ENCODE data around the gene NCOA4.
A peak's percentile ranks its signal among the peaks of the same experiment; 100 is the strongest.
"Not testable (repeated sequence)": the region's sequence is repeated elsewhere in the genome, so short reads cannot be mapped to it uniquely, and the experiment has no call there.

Gene NCOA4

DNA sequence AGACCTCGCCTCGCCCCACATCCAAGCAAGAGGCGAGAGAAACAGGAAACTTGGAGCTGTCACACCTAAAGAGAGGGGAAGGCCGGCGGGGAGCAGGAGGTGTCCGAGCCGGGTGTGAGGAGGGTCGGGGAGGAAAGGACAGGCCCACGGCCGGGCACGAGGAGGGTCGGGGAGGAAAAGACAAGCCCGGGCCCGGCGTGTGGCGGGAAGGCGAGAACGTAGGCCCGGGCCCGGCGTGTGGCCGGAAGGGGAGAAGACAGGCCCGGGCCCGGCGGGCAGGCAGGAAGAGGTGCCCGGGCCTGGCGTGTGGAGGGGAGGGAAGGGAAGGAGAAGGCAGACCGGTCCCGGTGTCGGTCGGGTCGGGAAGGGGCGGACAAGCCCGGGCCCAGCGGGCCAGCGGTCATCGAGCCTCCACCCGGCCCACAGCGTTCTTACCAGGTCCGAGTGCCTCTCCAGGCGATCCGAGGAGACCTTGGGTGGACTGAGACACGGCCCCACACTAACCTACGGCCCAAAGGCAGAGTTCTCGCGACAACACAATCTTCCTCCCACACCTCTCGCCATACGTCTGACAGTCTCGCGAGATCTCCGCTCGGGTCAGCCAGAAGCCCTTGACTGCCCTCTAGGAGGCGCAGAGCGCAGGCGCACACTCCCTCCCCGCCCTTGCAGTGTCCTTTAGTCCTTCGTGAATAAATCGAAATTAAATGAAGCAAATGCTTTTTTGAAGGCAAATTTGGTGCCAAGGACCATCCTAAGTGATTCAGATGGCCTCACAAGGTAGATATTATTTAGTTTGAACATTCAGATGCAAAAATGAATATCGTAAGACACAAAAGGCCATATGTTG is at the start of gene NCOA4:
TSS of gene NCOA4 (minus strand) at position 533 of the 847 bp plus-strand sequence. CDS start 13,943 bp downstream, outside the sequence.
- peak; percentile 92 to 94 for DNase-seq (ENCODE audit: low read depth in 2 of 2)

DNA sequence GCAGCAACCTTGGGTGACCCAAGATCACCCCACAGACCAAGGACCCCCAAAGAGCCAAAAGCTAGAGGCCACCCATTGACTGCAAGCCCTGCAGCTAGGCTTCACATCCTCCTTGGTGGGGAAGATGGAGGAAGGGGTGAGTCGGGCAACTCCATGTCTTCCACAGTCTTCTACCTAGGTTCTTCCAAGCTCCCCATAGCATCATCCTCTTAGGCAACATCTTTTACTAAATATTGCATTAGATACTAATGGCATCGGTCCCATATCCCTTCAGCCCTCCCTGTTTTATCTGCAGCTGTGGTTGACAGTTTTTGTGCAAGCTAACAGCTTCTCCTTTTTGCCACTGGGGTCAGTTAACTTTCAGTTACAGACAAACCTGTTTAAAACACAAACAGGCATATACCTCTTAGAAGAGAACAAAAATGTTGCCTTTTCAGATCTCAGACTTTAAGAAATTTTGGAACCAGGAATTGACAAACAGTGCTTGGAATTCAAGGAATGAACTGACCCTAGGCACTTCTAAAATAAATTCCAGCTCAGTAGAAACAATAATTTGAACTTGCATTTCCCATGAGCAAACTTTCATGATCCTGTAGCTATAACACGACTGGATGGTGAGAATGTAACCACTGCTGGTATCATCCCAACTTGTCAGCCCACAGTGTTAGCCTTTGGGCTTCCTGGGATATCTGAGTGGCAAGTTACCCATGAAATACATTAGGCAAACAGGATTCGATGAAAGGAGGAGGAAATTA is 49.6 kb upstream of the NCOA4 start:
- DNase-seq (ENCODE audit: low read depth in 2 of 2) = no peak

DNA sequence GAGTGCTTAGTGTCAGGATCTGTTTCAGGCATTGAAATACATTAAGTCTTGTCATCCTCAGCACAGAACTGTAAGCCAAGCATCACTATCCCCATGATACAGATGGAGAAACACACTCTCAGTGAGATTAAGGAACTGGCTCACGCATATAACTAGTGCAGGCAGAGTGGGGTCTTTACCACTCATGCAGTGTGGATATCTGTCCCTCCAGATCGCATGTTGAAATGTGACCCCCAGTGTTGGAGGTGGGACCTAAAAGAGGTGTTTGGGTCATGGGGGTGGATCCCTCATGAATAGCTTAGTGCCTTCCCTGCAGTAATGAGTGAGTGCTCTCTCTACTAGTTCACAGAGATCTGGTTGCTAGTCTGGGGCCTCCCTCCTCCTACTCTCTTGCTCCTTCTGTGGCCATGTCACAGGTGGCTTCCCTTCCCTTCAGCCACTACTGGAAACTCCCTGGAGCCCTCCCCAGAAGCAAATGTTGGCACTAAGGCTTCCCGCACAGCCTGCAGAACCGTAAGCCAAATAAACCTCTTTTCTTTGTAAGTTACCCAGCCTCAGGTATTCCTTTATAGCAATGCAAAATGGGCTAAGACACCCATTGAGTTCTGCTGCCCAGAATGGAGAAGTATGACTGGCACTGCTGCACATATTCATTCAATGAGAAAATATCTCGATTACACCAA is 47.4 kb upstream of the NCOA4 start:
- no peak for DNase-seq (ENCODE audit: low read depth in 2 of 2)

DNA sequence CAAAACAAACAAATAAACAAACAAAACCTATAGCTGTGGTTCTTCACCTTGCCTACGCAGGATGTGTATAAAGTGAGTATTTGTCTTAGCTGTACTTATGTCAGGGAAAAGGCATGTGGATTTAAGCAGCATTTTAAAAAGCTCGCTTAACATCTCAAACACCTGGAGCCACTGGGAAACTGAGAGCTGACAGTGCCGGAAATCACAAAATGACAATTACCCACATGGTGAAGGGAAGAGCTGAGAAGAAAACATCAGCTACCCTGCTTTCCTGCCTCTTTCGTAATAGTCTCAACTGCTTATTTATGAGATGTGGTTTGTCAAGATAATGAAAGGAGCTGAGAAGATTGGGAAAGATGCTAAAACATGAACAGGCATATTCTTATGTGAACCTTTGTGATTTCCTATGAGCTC is 46.7 kb upstream of the NCOA4 start:
- no peak for DNase-seq (ENCODE audit: low read depth in 2 of 2)

DNA sequence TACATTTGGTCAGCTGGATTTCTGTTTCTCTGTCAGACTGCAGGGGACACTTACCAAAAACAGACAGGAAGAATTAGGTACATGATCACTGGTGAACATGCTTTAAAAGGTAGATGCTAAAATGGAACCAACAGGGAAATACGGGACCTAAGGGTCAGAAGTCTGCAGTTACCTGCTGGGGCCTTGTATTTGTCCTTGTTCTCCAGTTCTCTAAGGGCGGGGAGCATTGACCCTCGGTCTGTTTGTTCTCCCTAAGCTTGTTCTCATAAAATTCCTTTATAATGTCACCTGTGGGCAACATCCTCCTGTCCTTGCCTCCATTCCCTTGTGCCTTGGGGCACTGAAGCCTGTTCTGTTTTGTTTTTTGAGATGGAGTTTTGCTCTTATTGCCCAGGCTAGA is 45.4 kb upstream of the NCOA4 start:
- no peak for DNase-seq (ENCODE audit: low read depth in 2 of 2)

DNA sequence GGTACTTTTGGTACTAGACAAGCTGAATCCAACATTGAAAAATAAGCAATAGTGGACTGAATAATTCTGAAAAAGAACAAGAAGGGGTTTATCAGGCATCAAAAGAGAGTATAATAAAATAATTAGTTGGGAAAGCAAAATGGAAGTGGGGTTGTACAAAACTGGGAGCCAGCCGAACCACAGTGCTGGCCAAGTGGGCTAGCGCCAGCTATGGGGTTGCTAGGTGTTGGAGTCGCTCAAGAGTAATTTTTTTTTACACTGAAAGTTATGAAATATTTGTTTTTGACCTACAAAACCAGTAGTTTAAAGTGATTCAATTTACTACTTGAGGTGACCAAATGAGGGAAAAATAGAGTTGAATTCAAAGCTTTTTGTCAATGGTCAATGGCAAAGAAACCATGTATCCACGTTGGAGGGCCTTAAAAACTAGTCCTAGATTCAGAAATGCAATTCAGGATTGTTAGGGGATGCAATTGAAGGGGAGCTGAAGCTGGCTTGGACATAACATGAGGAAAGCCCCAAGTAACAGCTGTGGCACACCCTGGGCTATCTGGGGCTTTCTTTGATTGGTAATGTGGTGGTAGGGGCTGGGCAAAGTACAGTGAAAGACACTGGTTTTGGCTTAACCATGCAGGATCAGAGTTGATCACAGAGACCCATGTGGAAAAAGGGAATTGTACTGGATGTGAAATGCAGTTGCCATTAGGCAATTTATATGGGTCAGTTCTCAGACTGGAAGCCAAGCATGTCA is 43.9 kb upstream of the NCOA4 start:
- no peak for DNase-seq (ENCODE audit: low read depth in 2 of 2)

DNA sequence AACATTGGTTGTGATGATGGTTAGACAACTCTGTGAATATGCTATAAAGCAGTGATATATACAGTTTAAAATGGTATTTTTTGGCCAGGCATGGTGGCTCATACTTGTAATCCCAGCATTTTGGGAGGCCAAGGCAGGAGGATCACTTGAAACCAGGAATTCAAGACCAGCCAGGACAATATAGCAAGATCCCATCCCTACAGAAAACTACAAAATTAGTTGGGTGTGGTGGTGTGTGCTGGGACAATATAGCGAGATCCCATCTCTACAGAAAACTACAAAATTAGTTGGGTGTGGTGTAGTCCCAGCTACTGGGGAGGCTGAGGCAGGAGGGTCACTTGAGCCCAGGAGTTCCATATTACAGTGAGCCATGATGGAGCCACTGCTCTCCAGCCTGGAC is 43.1 kb upstream of the NCOA4 start:
- no peak for DNase-seq (ENCODE audit: low read depth in 2 of 2)

DNA sequence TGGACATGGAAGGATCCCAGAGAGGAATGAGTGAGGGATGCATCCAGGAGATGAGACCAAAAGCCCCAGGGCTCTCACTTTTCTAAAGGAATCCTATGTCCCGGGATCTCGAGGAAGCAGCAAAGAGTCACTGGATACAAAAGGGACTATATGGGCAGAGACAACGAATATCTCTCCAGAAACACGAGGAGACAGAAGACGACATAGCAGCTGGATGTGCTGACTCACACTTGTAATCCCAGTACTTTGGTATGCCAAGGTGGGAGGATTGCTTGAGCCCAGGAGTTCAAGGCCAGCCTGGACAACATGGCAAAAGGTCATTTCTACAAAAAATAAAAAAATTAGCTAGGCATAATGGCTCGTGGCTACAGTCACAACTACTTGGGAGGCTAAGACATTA is 40.3 kb upstream of the NCOA4 start:
- no peak for DNase-seq (ENCODE audit: low read depth in 2 of 2)

DNA sequence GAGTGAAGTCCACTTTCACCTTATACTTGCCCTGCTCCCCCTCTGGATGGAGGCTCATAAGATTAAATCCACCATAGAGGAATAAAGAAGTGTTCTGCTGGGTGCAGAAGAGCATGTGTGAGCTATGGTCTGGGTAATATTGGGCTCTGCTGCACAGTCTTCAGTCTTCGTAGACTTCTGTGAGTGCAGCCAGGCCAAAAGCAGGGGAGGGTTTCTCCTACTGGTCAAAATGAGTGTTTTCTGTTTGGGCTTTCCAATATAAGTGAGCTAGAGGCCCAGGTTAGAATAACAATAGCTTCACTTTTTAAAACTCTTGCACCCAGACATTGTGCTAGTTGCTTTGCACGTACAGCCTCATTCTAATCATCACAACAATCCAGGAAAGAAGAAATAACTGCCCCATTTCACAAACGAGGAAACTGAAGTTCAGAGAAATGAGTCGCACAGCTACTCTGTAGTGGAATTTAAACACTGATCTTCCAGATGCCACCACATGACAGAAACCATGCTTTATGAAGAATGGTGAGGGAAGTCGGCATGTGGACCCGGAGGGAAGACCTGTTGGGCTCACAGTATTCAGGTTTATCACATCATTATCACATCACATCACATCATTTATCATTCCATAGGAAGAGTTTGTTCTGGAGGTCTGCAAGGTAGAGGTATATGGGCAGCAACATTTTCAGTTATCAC is 39.5 kb upstream of the NCOA4 start:
- no peak for DNase-seq (ENCODE audit: low read depth in 2 of 2)

DNA sequence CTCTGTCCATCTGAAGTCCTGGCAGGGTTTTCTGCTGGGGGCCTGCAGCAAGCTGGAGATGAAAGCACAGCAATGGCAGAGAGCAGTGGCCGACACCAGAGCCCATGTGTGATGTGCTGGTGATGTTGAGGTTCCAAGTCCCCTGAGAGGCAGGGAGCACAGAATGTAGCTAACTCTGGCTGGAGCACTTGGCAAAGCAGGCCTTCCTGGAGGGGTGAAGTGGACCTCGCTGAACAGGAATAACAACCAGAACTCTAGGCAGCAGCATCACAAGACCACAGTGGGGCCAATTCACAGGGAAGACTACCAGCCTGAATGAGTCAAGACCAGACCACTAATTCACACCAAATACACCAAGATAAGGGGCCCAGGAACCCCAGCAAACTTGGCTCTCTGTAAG is 38.5 kb upstream of the NCOA4 start:
- DNase-seq (ENCODE audit: low read depth in 2 of 2) = no peak

DNA sequence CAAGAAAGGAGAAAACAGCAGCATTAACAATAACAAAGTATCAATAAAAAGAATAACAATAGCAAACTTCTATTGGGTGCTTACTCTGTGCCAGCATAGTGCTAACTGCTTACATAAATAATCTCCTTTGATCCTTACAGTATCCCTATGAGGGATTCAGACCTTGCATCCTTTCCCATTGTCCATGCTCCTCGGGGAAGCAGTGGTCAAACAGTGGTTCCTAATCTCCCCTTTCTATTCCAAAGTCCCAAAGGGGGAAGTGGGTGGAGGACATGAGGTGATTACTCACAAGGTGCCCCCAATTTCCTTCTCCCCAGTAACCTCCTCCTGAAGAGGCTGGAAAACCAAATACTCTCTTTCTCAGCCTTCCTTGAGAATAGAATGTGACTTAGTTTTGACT is 37.7 kb upstream of the NCOA4 start:
- no peak for DNase-seq (ENCODE audit: low read depth in 2 of 2)

DNA sequence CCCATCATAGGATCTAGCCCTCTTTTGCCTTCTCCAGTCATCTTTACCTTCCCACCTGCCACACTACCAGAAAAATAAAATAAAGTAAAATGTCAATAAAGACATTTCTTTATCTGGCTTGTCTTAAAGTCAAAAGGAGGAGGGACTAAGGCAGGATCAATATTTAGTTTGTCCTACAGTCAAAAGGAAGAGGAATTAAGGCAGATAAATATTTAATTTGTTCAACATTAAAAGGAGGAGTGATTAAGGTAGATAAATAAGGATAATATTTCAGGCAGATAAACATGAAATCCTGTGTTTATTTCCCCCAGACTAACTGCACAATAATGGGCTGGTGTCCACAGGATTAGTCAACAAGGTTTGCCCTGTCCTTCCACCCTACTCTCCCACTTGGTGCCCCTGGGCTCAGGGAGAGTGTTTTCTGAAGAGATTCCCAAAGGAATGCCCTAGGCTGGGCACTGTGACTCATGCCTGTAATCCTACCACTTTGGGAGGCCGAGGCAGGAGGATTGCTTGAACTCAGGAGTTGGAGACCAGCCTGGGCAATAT is 33.9 kb upstream of the NCOA4 start:
- DNase-seq (ENCODE audit: low read depth in 2 of 2) = no peak

DNA sequence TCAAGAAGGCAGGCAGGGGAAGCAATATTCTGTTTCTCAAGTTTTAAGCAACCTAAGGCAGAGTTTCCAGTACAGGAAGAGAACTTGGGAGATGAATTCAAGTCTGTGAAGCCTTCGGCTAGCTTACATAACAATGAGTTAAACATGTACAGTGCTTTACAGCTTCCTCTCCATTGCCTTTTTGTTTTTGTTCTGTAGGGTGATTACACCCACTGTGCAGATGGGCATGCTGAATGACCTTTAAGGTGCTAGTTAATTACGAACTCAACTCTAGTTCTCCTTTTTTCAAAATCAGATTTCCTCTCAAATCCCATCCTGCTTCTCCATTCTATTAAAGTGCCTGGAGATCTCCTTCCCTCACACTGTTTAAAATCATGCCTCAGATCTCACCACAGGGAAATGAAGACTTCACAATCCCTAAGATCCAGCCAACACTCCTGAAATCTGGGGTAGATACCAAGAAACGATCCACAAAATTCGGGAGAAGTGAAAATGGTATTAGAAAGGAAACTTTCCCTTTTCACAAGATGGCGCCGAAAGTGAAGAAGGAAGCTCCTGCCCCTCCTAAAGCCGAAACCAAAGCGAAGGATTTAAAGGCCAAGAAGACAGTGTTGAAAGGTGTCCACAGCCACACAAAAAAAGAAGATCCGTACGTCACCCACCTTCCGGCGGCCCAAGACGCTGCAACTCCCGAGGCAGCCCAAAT is 32.5 kb upstream of the NCOA4 start:
- no peak for DNase-seq (ENCODE audit: low read depth in 2 of 2)

DNA sequence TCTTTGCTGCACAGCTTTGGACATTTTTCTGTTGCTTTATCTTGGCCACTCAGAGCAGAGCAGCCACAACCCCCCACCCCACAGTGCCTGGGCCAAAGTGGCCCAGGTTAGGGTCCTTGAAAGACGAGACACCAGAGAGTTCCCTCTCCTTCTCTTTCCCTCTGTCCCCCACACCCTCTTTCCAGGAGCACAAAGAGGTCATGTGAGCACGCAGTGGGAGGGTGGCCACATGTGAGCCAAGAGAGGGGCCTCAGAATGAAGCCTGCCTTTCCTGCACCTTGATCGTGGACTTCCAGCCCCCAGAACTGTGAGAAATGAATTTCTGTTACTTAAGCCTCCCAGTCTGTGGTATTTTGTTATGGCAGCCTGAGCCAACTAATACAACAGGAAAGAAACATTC is 30.3 kb upstream of the NCOA4 start:
- no peak for DNase-seq (ENCODE audit: low read depth in 2 of 2)

DNA sequence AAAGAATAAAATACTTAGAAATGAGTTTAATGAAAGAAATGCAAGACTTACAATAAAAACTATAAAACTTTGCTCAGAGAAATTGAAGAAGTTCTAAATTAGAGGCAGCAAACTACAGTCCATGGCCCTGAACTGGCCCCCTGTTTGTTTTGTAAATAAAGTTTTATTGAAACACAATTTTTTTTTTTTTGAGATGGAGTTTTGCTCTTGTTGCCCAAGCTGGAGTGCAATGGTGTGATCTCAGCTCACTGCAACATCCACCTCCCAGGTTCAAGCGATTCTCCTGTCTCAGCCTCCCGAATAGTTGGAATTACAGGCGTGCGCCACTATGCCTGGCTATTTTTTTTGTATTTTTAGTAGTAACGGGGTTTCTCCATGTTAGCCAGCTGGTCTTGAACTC is 27.5 kb upstream of the NCOA4 start:
- not testable (repeated sequence) for DNase-seq (ENCODE audit: low read depth in 2 of 2)

DNA sequence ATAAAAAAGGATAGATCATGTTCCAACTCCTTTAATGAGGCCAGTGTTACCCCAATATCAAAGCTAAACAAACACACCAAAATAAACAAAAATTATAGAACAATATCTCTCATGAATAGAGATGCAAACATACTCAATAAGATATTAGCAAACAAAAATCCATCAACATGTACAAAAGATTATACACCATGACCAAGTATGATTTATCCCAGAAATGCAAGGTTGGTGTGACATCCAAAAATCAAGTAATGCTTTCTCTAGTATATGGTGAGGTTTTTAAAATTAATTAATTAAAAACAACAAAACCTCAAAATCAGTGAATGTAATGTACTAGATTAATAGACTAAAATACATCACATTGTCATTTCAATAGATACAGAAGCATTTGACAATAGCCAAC is 26.6 kb upstream of the NCOA4 start:
- DNase-seq (ENCODE audit: low read depth in 2 of 2) = no peak

DNA sequence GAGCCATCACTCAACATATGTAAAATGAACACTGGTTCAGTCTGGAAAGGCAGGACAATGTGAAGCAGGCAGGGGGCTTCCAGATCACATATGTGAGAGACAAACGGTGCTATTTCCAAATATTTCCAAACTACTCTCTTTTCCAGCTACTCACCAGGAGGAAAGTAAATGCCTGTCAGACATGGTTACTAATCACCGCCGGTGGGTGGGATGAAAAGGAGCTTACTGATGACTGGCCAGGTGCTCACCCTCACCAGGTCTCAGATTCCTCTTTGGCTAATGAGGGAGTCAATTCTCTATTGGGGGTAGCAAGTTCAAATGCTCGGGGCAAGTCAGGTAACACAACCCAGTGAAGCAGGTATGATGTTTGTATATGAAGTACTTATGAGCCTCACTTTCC is 25.3 kb upstream of the NCOA4 start:
- DNase-seq (ENCODE audit: low read depth in 2 of 2) = no peak

DNA sequence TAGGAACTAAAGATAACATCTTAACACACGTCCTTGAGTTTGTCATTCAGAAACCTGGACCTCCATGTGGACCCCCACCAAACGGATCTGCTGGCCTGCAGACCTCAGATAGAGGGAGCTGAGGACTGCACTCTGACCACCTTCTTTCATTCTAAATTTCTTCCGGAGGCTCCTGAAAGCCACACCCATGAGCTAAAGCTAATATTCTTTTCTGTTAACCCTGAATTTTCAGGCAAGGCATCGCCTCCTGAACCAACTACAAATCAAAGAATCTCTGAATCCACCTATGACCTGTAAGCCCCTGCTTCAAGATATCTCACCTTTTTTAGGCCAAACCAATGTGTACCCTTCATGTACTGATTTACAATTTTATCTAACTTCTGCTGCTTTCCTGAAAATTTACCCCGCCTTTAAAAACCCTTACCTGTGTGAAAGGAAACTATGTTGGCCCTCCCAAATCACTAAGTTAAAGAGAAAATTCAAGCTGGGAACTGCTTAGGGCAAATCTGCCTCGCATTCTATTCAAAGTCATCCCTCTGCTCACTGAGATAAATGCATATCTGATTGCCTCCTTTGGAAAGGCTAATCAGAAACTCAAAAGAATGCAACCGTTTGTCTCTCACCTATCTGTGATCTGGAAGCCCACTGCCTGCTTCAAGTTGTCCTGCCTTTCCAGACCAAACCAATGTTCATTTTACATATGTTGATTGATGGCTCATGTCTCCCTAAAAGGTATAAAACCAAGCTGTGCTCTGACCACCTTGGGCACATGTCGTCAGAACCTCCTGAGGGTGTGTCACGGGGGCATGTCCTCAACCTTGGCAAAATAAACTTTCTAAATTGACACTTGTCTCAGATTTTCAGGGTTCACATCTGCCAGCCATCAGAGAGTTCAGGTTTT is 23.4 kb upstream of the NCOA4 start:
- no peak for DNase-seq (ENCODE audit: low read depth in 2 of 2)

DNA sequence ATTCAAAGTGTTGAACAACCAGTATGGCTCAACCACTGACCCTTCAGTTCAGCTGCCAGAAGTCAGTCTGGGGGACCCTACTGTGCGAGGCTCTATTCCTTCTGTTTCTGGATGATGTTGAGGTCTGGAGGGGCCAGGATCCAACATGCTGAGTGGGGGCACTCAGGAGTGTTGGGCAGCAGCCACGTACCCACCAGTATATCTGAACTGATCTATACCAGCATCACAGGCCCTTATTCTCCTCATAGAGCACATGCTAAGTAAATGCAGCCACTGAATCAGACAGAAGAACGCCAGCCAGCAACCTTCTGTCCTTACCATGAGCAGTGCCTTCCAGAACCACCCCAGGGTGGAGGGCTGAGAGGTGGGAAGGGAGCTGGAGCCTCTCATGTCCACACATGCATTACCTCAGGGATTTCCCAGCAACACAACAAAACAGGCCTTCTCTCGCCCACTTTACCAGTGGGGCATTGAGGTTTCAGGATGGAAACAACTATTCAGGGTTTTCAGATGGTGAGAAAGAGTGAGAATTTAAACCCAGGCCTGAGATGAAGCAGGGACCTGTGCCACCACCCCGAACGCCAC is 22.5 kb upstream of the NCOA4 start:
- DNase-seq (ENCODE audit: low read depth in 2 of 2) = no peak
